ENCODE measurements around the gene C15orf39.

DNA sequence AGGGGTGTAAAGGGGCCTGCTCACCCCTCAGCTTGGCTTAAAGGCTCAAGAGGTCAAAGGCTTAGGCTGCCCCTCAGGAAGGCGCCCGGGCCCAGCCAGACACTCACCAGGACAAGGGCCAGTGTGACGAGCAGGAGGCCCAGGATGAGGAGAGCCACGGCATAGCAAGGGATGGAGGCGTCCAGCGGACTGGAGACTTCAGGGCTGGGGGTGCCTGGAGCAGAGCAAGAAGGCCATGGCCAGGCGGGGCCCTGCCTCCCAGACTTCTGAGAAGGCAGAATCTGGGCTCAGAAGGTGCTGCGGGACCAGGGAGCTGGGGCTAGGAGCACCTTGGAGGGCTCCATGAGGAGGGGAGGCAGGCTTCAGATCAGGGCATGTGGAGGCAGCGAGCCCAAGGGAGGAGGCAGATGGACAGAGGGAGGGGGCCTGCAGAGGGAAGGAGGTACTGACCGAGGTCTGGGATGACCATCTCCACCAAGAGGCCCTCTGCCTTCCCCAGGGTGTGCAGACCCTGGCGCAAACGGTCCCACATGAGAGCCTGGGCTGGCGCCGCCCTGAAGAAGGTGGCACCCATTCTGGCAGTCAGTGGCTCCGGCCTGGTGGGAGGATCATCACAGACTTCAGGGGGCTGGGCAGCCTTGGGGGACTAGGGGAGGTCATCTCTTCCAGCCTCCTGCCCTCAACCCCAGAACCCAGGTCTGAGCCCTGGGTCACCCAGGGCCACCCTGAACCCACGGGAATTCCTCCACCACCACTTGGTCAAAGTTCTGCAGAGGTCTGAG, 24.5 kb downstream of the C15orf39 start:
- no peak for TF ChIP-seq POLR2AphosphoS5 (IDR thresholded peaks at IDR 0.05; ENCODE audit: control insufficient read depth, insufficient read depth, low read depth, low read length)
- TF ChIP-seq MAFK (IDR thresholded peaks at IDR 0.05; ENCODE audit: low read length), result no peak
- TF ChIP-seq, protein P1, sequence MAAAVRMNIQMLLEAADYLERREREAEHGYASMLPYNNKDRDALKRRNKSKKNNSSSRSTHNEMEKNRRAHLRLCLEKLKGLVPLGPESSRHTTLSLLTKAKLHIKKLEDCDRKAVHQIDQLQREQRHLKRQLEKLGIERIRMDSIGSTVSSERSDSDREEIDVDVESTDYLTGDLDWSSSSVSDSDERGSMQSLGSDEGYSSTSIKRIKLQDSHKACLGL (CRISPR knock-in tag; IDR thresholded peaks at IDR 0.05; ENCODE audit: borderline replicate concordance, poor library complexity, severe bottlenecking), result no peak
- TF ChIP-seq TEAD2 (tag; IDR thresholded peaks at IDR 0.05), result no peak
- TF ChIP-seq, protein P2, sequence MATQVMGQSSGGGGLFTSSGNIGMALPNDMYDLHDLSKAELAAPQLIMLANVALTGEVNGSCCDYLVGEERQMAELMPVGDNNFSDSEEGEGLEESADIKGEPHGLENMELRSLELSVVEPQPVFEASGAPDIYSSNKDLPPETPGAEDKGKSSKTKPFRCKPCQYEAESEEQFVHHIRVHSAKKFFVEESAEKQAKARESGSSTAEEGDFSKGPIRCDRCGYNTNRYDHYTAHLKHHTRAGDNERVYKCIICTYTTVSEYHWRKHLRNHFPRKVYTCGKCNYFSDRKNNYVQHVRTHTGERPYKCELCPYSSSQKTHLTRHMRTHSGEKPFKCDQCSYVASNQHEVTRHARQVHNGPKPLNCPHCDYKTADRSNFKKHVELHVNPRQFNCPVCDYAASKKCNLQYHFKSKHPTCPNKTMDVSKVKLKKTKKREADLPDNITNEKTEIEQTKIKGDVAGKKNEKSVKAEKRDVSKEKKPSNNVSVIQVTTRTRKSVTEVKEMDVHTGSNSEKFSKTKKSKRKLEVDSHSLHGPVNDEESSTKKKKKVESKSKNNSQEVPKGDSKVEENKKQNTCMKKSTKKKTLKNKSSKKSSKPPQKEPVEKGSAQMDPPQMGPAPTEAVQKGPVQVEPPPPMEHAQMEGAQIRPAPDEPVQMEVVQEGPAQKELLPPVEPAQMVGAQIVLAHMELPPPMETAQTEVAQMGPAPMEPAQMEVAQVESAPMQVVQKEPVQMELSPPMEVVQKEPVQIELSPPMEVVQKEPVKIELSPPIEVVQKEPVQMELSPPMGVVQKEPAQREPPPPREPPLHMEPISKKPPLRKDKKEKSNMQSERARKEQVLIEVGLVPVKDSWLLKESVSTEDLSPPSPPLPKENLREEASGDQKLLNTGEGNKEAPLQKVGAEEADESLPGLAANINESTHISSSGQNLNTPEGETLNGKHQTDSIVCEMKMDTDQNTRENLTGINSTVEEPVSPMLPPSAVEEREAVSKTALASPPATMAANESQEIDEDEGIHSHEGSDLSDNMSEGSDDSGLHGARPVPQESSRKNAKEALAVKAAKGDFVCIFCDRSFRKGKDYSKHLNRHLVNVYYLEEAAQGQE (IDR thresholded peaks at IDR 0.05; ENCODE audit: borderline replicate concordance), result no peak
- TF ChIP-seq, protein P2 (CRISPR knock-in tag; IDR thresholded peaks at IDR 0.05; ENCODE audit: low read depth), result no peak
- no peak for TF ChIP-seq ZFP36 (IDR thresholded peaks at IDR 0.05; ENCODE audit: low read depth, low read length, partially characterized antibody)
- TF ChIP-seq RAD51 (IDR thresholded peaks at IDR 0.05; ENCODE audit: borderline replicate concordance, low read depth), result no peak
- no peak for TF ChIP-seq PURB (CRISPR knock-in tag; IDR thresholded peaks at IDR 0.05; ENCODE audit: low read depth)
- TF ChIP-seq, protein P3, sequence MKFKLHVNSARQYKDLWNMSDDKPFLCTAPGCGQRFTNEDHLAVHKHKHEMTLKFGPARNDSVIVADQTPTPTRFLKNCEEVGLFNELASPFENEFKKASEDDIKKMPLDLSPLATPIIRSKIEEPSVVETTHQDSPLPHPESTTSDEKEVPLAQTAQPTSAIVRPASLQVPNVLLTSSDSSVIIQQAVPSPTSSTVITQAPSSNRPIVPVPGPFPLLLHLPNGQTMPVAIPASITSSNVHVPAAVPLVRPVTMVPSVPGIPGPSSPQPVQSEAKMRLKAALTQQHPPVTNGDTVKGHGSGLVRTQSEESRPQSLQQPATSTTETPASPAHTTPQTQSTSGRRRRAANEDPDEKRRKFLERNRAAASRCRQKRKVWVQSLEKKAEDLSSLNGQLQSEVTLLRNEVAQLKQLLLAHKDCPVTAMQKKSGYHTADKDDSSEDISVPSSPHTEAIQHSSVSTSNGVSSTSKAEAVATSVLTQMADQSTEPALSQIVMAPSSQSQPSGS (CRISPR knock-in tag; IDR thresholded peaks at IDR 0.05), result no peak
- TF ChIP-seq TAF1 (IDR thresholded peaks at IDR 0.05; ENCODE audit: control insufficient read depth, extremely low read depth, insufficient read depth, low read length, severe bottlenecking), result no peak
